Inferior parietal cortex (tissue), 1 donor: Measurements from ENCODE around the gene PDE3B.
A peak's percentile ranks its signal among the peaks of the same experiment; 100 is the strongest.
"Not testable (repeated sequence)": the region's sequence is repeated elsewhere in the genome, so short reads cannot be mapped to it uniquely, and the experiment has no call there.

ENCODE experiments used
- DNase-seq: peaks from one replicate; pipeline ENCODE4 v3.0.0-alpha.2; 2016; ENCODE audit errors: extremely low spot score

The PDE3B gene

DNA sequence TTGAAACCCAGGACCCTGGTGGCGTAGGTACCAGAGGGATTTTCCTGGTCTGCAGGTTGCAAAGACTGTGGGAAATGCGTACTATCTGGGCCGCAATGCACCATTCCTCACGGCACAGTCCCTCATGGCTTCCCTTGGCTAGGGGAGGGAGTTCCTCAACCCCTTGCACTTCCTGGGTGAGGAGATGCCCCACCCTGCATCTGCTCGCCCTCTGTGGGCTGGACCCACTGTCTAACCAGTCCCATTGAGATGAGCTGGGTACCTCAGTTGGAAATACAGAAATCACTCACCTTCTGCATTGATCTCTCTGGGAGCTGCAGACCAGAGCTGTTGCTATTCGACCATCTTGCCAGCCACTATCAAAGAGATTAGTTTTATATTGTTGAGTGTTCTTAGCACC lies 100.1 kb downstream of the PDE3B start:
- DNase-seq, result not testable (repeated sequence)

- no peak for DNase-seq
Measured at GRCh38 chr11:14746857-14747395, 103.3 kb downstream of the PDE3B start.

- no peak for DNase-seq
Measured at GRCh38 chr11:14748090-14748489, 104.5 kb downstream of the PDE3B start.

DNA sequence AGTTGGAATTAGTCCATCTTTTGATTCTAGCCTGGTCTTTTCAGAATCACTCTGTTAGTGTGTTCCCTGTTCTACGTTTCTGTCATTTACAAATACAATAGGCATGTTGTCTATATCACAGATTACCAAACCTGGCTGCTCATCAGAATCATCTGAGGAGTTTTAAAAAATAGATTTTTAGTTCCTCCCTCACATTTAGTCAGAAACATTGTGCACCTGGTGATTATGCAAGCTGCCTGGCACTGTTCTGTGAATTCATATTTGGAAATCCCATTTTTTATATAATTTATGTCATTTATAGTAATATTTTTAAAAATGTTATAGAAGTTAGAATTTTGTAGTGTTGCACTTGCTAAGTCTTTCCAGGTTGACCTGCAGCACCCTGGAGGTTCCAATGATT lies 107.3 kb downstream of the PDE3B start:
- DNase-seq, result no peak

GRCh38 chr11:14751975-14752407 lies 108.4 kb downstream of the PDE3B start:
- DNase-seq, result no peak

DNA sequence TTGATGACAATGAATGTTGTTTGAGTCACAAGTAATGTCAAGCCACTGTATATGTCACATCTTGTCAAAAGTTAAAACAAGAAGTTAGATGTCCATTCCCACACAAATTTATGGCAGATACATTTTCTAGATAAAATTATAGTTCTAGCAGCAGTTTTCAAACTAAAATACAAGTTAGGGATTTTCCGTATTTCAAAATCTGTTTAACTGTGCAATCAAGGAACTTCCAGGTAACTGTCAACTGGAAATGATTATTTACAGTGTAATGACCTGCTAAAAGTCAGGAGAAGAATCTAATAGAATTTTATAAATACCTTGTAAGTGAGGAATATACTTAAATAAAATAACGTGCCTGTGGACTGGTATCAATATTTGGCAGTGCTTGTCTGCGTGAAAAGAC lies 111.5 kb downstream of the PDE3B start:
- DNase-seq, result no peak

DNA sequence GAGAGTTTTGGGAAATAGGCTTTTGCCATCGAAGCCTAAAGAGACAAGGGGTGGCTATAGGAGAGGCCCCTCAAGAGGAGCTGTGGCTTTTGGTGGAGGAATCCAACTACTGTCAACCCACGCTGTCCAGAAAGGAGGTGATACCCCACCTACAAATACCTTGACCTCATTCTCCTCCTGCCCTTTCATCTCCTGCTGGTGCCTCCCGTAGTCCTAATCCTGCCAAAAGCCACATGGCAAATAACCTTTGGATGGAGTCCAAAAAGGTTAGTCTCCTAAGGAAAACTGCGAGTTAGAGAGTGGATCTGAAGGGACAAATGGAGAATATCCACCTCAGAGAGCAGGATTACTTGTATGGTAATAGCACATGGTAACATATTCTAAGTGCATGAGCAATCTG lies 112.7 kb downstream of the PDE3B start:
- no peak for DNase-seq

- DNase-seq, result not testable (repeated sequence)
Measured at GRCh38 chr11:14759300-14760012, 115.9 kb downstream of the PDE3B start.

GRCh38 chr11:14764179-14764578 lies 120.6 kb downstream of the PDE3B start:
- no peak for DNase-seq

- no peak for DNase-seq
Measured at GRCh38 chr11:14764579-14765527, 121.2 kb downstream of the PDE3B start.

GRCh38 chr11:14766585-14766984 lies 123.0 kb downstream of the PDE3B start:
- DNase-seq, result no peak

DNA sequence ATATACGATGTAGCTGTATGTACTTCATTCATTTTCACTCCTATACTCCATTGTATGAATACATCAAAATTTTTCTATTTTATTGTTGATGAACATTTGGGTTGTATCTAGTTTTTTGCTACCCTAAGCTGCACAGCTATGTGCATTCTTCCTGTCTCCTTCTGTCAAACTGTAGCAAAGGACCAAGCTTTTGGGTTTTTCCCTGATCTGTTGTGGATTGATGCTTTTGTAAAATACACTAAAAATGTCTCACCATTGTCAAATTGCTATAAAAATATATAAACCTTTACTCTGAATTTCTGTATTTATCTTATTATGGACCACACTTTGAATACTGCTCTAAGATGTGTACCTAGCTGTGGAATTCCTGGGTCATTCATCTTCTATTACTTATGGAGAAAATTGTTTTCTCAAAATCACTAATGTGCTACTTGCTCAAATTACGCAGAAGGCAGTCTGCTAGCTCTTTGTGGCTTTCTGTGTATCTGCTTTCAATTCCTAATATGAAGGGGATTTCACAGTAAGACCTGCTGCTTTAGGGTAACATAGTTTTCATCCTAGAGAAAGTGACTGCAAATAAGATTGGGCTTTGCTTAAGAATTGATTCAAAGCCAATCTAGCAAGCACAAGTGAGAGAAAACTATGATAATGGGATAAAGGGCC lies 125.1 kb downstream of the PDE3B start:
- no peak for DNase-seq

- no peak for DNase-seq
Measured at GRCh38 chr11:14773755-14774154, 130.2 kb downstream of the PDE3B start.

DNA sequence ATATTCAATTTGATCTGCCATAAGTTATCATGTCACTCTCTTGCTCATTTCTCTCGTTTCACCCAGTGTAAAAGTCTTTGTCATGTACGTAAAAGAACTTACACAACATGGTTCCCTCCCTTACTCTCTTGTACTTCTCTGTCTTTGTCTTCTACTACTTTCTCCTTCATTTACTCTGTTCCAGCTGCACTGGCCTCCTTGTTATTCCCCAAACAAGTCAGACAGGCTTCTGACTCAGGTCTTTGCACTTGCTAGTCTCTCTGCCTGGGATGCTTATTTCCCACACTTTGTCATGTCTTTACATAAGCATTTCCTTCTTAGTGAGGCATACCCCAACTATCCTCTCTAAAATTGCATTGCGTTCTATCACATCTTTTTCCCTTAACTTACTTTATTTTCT lies 131.1 kb downstream of the PDE3B start:
- DNase-seq, result no peak

DNA sequence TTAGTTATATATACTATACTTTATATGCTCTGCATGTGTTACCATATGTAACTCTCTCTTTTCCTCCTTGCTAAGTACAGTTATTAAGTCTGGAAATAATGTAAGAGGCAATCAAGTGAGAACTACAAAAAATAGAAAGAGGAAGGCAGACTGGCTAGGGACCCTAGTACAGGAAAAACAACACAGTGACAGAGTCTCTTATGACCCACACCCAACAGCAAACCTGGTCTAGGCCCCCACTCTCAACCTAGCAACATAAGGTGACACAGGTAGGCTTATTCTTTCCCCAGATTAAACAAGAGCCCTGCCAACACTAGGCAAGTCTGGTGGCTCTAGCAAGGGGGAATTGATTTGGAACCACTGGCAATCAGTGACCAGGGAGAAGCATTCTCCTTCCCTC lies 132.3 kb downstream of the PDE3B start:
- DNase-seq, result no peak

- not testable (repeated sequence) for DNase-seq
Measured at GRCh38 chr11:14778460-14778859, 134.9 kb downstream of the PDE3B start.

DNA sequence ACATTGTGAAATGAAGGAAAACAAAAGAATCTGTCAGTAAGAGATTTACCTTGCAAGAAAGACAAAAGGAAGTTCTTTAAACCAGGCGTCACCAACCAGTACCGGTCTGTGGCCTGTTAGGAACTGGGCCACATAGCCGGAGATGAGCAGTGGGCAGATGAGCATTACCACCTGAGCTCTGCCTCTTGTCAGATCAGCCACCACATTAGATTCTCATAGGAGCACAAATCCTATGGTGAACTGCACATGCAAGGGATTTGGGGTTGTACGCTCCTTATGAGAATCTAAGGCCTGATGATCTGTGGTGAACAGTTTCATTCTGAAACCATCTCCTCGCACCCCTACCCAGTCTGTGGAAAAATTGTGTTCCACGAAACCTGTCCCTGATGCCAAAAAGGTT lies 140.2 kb downstream of the PDE3B start:
- no peak for DNase-seq

DNA sequence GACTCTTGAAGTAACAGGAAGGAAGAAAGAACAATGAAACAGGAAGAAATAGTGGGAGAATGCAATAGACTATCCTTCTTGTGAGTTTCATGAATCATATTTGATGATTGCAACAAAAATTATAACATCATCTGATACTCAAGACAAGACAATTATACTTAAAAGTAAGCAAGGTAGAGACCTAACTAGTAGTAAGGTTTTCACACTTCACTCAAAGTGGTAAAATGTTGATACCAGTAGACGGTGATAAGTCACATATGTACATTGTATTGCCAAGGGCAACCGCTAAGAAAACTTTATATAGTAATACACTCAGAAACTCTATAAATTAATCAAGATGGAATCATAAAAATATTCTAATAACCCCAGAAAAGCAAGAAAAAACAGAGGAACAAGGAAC lies 140.6 kb downstream of the PDE3B start:
- DNase-seq, result no peak

GRCh38 chr11:14789879-14790484 lies 146.4 kb downstream of the PDE3B start:
- peak; percentile 48 for DNase-seq

DNA sequence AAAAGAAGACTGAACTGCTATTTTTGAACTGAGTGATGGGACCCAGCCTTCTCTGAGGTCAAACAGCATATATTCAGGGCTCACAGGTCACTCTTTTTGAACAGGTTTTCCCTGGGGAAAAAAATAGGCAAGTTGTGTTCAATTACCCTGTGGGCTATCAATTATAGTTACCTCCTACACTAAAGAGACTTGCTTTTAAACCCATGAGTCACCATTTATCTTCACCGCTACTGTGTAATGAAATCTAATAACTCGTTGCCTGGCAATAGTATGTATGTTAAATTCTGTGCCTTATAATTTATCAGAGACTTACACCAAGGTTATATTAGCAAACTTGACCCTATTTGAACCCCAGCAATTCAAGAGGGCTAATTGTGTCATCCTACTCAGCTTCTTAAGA lies 149.9 kb downstream of the PDE3B start:
- DNase-seq, result no peak

DNA sequence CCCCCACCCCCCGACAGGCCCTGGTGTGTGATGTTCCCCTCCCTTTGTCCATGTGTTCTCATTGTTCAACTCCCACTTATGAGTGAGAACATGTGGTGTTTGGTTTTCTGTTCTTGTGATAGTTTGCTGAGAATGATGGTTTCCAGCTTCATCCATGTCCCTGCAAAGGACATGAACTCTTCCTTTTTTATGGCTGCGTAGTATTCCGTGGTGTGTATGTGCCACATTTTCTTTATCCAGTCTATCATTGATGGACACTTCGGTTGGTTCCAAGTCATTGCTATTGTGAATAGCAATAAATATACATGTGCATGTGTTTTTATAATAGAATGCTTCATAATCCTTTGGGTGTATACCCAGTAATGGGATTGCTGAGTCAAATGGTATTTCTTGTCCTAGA lies 152.4 kb downstream of the PDE3B start:
- DNase-seq, result not testable (repeated sequence)

DNA sequence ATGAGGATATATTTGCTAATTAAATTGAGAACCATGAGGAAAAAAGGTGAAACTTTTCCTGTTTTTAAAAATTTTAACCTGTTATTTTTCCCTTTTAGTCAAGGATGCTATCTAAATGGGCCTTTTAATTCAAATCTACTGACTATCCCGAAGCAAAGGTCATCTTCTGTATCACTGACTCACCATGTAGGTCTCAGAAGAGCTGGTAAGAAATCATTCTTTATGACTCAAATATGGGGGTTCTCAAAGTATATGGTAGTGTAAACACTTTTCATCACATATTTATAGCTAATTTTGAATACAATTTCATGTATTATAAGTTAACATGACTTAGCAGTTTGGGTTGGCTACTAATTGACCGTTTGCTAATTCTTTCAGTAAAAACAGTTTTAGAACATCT lies 160.2 kb downstream of the PDE3B start:
- DNase-seq, result no peak
